Glomerular visceral epithelial cell (primary cell): ENCODE measurements around the gene HIVEP2.
"Not testable (repeated sequence)": the region's sequence is repeated elsewhere in the genome, so short reads cannot be mapped to it uniquely, and the experiment has no call there.

Experiments used
- DNase-seq: peaks from one replicate; pipeline ENCODE4 v3.0.0-alpha.2; 2016; ENCODE audit errors: extremely low spot score

Gene HIVEP2, protein sequence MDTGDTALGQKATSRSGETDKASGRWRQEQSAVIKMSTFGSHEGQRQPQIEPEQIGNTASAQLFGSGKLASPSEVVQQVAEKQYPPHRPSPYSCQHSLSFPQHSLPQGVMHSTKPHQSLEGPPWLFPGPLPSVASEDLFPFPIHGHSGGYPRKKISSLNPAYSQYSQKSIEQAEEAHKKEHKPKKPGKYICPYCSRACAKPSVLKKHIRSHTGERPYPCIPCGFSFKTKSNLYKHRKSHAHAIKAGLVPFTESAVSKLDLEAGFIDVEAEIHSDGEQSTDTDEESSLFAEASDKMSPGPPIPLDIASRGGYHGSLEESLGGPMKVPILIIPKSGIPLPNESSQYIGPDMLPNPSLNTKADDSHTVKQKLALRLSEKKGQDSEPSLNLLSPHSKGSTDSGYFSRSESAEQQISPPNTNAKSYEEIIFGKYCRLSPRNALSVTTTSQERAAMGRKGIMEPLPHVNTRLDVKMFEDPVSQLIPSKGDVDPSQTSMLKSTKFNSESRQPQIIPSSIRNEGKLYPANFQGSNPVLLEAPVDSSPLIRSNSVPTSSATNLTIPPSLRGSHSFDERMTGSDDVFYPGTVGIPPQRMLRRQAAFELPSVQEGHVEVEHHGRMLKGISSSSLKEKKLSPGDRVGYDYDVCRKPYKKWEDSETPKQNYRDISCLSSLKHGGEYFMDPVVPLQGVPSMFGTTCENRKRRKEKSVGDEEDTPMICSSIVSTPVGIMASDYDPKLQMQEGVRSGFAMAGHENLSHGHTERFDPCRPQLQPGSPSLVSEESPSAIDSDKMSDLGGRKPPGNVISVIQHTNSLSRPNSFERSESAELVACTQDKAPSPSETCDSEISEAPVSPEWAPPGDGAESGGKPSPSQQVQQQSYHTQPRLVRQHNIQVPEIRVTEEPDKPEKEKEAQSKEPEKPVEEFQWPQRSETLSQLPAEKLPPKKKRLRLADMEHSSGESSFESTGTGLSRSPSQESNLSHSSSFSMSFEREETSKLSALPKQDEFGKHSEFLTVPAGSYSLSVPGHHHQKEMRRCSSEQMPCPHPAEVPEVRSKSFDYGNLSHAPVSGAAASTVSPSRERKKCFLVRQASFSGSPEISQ (N-terminal part only)

GRCh38 chr6:142945049-142945445 lies at the start of gene HIVEP2:
TSS of gene HIVEP2 (minus strand) at chr6:142945176. CDS start at chr6:142774738, 170,438 bp downstream.
- DNase-seq: peak; percentile 89

DNA sequence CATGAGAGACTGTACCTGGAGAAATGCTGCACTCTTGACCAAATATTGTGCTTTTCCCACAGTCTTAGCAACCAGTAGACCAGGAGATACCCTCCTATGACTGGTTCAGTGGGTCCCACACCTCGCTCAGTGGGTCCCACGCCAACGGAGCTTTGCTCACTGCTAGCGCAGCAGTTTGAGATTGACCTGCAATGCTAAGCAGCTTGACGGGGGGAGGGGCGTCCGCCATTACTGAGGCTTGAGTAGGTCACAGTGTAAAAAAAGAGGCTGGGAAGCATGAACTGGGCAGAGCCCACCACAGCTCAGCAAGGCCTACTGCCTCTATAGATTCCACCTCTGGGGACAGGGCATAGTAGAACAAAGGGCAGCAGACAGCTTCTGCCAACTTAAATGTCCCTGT lies 49.0 kb upstream of the HIVEP2 start:
- no peak for DNase-seq

DNA sequence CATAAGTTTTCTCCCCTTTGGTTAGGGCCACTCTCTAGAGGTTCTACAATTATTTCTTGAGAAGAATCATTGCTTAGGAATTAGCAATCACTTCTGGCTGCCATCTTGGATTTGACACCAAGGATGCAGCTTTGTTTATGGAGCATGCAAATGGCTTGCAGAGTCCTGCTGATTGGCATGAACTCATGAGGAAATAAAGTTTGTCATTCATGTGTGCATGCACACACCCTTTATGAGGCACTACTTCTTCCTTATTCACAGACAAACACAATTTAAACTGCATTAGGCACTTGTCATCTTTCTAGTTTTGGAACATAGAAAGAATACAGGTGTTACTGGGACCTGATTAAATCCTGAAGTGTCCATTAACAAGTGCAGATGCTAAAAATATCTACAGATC lies 42.5 kb upstream of the HIVEP2 start:
- no peak for DNase-seq

GRCh38 chr6:142985281-142985680 lies 40.3 kb upstream of the HIVEP2 start:
- DNase-seq: no peak

DNA sequence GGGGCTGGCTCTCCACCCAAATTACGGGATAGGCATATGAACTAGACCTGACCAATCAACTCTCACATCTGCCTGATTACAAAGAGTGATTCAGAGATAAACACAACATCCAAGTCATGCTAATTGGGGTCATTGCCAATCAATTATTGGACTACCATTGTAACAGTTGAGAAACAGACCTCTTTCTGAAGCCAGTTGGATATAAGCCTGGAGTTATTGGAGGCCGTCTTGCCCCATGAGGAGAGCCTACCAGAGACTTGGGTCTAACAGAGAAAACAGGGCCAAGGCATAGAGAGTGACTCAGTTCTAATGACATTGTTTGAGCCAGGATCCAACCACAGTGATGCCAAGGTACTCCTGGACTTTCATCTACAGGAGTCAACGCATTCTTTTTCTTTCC lies 39.4 kb upstream of the HIVEP2 start:
- no peak for DNase-seq

DNA sequence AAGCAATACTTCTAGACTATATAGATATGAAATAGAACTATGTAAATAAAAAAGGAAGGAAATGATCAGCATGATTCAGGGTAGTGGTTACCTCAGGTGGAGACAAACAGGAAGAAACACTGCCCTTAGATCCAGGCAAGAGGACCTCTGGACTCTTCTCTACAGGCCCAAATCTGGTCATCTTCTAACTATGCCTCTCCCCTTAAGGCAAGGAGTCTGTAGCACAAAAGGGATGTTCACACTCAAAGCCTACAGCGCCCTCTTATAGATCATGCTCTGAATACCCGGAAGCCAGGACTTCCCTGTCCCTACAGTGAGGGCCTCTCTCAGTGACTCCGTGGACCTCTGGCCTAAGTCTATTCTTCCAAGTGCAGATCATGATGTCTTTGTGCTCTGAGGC lies 30.4 kb upstream of the HIVEP2 start:
- DNase-seq: no peak

- not testable (repeated sequence) for DNase-seq
Observed at GRCh38 chr6:142970941-142971340, 26.0 kb upstream of the HIVEP2 start.

DNA sequence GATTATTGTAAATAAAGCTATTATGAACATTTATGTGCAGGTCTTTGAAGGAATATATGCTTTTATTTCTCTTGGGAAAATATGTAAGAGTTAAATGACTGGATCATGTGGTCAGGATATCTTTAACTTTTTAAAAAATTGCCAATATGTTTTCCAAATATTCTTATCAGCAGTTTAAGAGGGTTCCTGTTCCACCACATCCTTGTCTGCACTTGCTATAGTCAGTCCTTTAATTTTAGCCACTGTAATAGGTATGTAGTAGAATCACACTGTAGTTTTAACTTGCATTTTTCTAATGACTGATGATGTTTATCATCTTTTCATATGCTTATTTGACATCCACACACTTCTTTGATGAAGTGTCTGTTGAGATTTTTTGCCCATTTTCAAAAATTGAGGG lies 23.6 kb upstream of the HIVEP2 start:
- DNase-seq: no peak

DNA sequence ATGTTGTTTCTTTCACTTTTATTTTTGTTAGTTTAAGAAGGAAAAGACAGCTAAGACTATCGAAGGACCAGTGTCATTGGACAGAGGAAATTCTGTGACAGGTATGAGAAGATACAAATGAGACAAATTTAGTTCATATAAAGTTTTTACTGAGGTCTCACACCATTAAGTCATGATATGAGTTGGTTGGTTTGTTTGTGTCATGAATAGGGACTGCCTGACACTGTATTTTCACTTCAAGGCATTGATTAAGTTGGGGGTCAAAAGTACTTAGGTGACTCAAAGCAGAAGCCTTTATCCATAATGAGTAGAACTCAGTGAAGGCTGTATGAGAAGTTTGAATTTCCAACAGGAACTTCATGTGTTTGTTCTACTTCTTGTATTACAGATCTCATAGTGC lies 21.3 kb upstream of the HIVEP2 start:
- no peak for DNase-seq

DNA sequence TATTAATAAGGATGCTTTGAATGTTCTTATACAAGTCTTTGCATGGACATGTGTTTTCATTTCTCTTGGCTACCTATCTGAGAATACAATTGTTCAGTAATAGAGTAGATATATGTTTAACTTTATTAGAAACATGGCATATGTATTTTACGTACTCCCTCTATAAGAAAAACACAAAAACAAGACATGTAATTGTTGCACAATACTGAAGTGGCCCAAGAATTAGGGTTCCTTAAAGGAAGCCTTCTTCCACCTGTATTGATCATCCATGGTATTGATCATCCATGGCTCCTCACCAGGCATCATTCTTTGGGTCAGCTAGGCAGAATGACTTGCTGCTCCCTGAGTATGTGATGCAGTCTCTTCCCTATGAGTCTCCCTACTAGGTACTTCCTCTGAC lies 20.2 kb upstream of the HIVEP2 start:
- DNase-seq: no peak

GRCh38 chr6:142960098-142960497 lies 15.1 kb upstream of the HIVEP2 start:
- DNase-seq: no peak

DNA sequence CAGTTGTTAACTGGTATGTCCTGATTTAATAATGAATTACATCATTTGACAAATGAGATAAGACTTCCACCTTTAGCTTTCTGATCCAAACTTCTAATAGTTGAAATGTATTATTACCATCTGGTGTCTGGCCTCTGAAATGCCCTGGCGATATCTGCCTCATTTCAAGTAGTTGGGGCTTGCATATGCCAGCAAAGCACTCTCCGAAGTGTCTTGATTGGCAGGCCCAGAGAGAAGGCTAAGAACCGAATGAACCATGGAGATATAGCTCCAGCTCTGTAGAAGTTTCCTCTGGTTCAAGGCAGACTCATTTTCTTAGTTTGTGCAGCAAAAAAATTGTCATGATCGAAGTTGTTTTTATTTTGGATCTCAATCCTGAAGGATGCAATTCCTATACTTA lies 13.4 kb upstream of the HIVEP2 start:
- DNase-seq: no peak

- no peak for DNase-seq
Observed at GRCh38 chr6:142956726-142957125, 11.8 kb upstream of the HIVEP2 start.

DNA sequence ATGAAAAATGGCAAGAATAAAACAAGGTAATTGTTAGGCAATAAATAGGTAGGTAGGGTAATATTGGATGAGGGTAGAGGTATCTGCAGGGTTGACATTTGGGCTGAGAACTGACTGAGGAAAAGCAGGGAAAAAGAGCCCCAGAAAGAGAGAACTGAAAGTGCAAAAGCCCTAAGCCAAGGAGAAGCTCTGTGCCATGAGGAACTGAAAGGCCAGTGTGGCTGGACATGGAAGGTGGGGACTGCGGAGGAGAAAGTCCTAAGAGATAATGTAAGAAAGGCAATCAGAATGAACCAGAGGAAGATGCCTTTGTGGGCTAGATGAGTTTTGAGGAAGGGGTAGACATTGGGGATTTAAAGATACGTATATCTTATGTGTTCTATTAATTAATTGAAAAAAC lies 9.9 kb upstream of the HIVEP2 start:
- no peak for DNase-seq

DNA sequence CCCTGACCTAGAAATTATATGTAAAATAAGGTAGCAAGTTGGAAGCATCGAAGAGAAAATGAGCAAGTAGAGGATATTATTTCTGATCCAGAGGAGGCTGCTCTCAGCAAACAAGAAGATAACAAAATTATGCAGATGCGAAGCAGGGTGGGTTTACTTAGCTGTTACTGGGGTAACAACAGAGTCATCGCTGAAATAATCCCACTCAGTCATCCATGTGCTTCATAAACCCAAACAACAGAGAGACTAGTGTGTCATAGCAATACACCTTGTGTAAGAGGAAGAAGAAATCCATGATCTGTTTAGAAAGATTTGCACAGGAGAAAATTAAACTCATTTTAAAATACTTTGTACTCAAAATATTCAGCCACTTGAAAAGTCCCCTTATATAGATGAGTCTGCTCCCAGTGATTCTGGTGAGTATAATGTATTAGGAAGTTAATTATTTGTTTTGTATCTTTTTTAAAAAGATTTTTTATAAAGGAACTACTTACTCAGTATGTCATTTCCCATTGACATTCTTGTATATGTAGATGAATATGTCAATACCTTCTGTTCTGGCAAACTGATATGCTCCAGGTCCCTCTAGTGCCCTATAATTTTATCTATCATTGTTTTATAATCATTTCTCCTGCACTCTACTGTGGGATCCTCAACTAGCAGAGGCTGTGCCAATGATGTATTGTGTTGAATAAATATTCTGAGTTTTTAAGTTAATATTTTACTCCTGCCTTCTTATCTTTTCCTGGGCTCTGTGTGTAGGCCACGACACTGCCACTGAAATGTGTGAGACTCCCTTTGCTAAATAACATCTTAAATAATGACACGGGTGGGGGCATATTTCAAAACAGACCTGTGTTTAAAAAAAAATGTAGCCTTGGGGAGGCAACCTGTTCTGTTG lies 8.6 kb upstream of the HIVEP2 start:
- DNase-seq: no peak

- no peak for DNase-seq
Observed at GRCh38 chr6:142952614-142953013, 7.6 kb upstream of the HIVEP2 start.

GRCh38 chr6:142950291-142950690 lies 5.3 kb upstream of the HIVEP2 start:
- no peak for DNase-seq

- no peak for DNase-seq
Observed at GRCh38 chr6:142947714-142948480, 2.9 kb upstream of the HIVEP2 start.

GRCh38 chr6:142946924-142947713 lies 2.1 kb upstream of the HIVEP2 start:
- DNase-seq: peak; percentile 87
